Cardiac fibroblast (primary cell): ENCODE measurements around the gene LAMA2.

ENCODE experiments used
- DNase-seq, 2 donors: peaks; one replicate each; pipeline versions ENCODE4 v3.0.0 to v3.0.0-alpha.2; 2010; ENCODE audit warnings: low read depth in 2 of 2
- H3K4me3 ChIP-seq, 2 donors: replicated peaks in 1 of 2; 1 replicate in 1 of 2; 2 replicates in 1 of 2; pipeline ENCODE4 v1.5.1; 2011; ENCODE audit warnings: low read depth in 2 of 2, low read length in 2 of 2, mild to moderate bottlenecking in 2 of 2, moderate library complexity in 1 of 2
- CTCF ChIP-seq: IDR thresholded peaks from one replicate; pipeline ENCODE4 v1.5.1; 2011; ENCODE audit warnings: low read depth, mild to moderate bottlenecking, low read length, inconsistent platforms

LAMA2 gene

GRCh38 chr6:129368970-129369369 lies 486.0 kb downstream of the LAMA2 start:
- no peak overlapping the region for H3K4me3 ChIP-seq
- peak in 1 of 2 donors; percentile 5 for DNase-seq
- TF ChIP-seq CTCF, result no peak

GRCh38 chr6:129369737-129370136 lies 486.8 kb downstream of the LAMA2 start:
- no peak for TF ChIP-seq CTCF
- no peak overlapping the region for H3K4me3 ChIP-seq
- DNase-seq, result peak in 1 of 2 donors; percentile 2

GRCh38 chr6:129370268-129370916 lies 487.5 kb downstream of the LAMA2 start:
- H3K4me3 ChIP-seq, result peak overlapping the region in 1 of 2 donors; percentile 1
- TF ChIP-seq CTCF, result peak; percentile 60
- DNase-seq, result peak; percentile 63 to 75

GRCh38 chr6:129381885-129382284 lies 498.9 kb downstream of the LAMA2 start:
- no peak for TF ChIP-seq CTCF
- no peak for DNase-seq
- H3K4me3 ChIP-seq, result no peak overlapping the region

- no peak for TF ChIP-seq CTCF
Measured at GRCh38 chr6:129382916-129383315, 500.0 kb downstream of the LAMA2 start.

GRCh38 chr6:129385117-129385516 lies 502.2 kb downstream of the LAMA2 start:
- no peak for DNase-seq
- no peak for TF ChIP-seq CTCF
- H3K4me3 ChIP-seq, result no peak overlapping the region

More at GRCh38 chr6:129382916-129383315, 500.0 kb downstream of the LAMA2 start:
- H3K4me3 ChIP-seq, result no peak overlapping the region
- DNase-seq, result no peak

- DNase-seq, result no peak
- no peak for TF ChIP-seq CTCF
- no peak overlapping the region for H3K4me3 ChIP-seq
Measured at GRCh38 chr6:129390900-129391299, 508.0 kb downstream of the LAMA2 start.
